Nucleus accumbens (tissue), 56 donors: ENCODE measurements around the gene SOCS2.
"Not testable (repeated sequence)": the region's sequence is repeated elsewhere in the genome, so short reads cannot be mapped to it uniquely, and the experiment has no call there.

Experiments used
- DNase-seq, 56 donors: peaks; one replicate each; lab custom pipeline; 2025; lab: John Stamatoyannopoulos, UW

SOCS2 gene

DNA sequence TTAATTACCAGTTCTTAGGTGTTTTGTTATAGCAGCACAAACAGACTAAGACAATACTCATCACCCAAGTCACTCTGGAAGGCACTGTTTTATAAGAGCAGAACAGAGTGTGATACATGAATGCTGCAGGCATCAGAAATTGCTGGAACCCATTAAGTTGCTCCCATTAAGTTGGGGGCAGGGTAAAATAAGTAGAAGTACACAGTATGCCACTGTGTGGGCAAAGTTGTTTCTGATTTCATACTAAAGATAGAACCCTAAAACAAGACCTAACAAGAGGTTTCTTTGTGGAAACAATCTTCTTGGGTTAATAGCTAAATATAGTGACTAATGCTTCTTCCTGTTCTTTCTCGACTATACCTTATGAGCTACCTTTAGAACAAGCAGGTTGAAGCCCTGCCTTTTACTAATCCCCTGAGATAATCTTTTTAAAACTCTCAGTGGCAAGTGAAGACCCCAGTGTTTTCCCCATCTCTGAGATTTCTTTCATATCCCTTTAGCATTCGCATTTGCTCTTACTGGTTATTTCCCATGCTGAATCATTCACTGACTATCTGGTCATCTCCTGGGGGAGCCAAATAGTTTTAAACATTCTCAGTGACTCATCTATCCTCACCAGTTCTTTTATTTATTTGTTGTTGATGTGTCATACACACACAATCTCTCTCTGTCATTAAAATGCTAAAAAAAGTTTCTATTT, 52.3 kb downstream of the SOCS2 start:
- DNase-seq = no peak

DNA sequence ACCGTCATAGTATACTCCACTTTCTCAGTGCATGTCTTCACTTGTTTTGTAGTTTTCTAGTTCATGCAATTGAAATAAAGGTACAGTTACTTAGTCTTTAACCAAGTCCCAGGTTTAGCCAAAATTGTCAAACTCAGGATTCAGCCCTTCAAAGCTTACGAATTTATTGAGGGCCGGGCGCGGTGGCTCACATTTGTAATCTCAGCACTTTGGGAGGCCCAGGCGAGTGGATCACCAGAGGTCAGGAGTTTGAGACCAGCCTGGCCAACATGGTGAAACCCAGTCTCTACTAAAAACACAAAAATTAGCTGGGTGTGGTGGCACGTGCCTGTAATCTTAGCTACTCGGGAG, 52.8 kb downstream of the SOCS2 start:
- not testable (repeated sequence) for DNase-seq

DNA sequence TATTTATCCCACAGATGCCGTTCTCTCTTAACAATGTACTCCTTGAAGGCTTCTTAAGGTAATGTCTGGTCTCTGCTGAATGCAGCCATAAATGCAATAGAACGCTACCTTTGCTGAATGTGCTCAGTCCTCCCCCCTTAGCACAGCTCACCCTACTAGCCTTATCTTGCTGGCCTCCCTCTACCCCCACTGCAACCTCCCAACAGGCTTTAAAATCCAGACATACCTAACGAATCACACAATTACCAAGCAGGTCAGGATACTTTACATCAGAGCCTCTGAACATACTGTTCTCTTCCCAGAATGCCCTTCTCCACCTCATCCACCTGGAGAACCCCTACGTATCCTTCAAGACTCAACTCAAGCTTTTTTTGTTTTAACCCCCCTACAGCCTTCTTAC, 53.7 kb downstream of the SOCS2 start:
- DNase-seq = no peak
